ENCODE measurements around the gene RAB6A.

The RAB6A gene

DNA sequence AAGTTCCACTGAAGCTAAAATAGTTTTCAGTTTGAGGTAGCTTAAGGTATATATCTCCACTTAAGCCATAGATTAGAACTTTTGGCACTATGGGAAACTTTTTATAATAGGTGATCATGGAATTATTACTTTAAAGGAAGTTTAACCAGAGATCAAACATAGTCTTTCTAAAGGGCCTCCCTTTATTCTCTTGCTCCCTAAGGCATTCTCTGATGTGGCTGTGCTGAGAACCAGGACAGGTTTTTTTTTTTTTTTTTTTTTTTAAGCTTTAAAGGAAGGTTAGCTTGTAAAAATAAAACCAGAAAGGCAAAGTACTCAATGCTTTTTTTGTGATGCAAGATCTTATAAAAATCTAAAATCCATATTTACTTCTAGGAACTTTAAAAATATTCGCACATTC, 23.9 kb upstream of the RAB6A start:
- H3K79me2 ChIP-seq (ENCODE audit: control insufficient read depth, low read length), result peaks cover 29% of the 10 kb centered on the region
- TF ChIP-seq, protein P1, sequence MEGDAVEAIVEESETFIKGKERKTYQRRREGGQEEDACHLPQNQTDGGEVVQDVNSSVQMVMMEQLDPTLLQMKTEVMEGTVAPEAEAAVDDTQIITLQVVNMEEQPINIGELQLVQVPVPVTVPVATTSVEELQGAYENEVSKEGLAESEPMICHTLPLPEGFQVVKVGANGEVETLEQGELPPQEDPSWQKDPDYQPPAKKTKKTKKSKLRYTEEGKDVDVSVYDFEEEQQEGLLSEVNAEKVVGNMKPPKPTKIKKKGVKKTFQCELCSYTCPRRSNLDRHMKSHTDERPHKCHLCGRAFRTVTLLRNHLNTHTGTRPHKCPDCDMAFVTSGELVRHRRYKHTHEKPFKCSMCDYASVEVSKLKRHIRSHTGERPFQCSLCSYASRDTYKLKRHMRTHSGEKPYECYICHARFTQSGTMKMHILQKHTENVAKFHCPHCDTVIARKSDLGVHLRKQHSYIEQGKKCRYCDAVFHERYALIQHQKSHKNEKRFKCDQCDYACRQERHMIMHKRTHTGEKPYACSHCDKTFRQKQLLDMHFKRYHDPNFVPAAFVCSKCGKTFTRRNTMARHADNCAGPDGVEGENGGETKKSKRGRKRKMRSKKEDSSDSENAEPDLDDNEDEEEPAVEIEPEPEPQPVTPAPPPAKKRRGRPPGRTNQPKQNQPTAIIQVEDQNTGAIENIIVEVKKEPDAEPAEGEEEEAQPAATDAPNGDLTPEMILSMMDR (IDR thresholded peaks at IDR 0.05; ENCODE audit: low read depth, low read length, poor library complexity, severe bottlenecking), result no peak
- TF ChIP-seq EZH2phosphoT487 (IDR thresholded peaks at IDR 0.05; ENCODE audit: borderline replicate concordance, low read length), result no peak
- peaks cover 20% of the 10 kb centered on the region for H3F3A ChIP-seq (ENCODE audit: control insufficient read depth, insufficient read depth)
- H3K4me2 ChIP-seq (ENCODE audit: low read length), result no peak overlapping the region
- H3K27me3 ChIP-seq (ENCODE audit: control insufficient read depth, low read length), result no peaks in the 10 kb centered on the region
- no peak overlapping the region for H3K4me3 ChIP-seq (ENCODE audit: low read length)
- H4K20me1 ChIP-seq (ENCODE audit: control insufficient read depth, insufficient read depth, low read depth, low read length), result no peaks in the 10 kb centered on the region
- H3K9me3 ChIP-seq (ENCODE audit: control insufficient read depth, insufficient read depth, low read length), result no peaks in the 10 kb centered on the region
- H3K27ac ChIP-seq (ENCODE audit: low read depth, low read length), result no peak overlapping the region
- peaks cover 10% of the 10 kb centered on the region for H3K36me3 ChIP-seq (ENCODE audit: control insufficient read depth, low read length)
- no peaks in the 10 kb centered on the region for H3K9me2 ChIP-seq (replicated peaks; ENCODE audit: control insufficient read depth, low read length)
- H3K4me1 ChIP-seq (ENCODE audit: control insufficient read depth, low read length), result peaks cover 26% of the 10 kb centered on the region

DNA sequence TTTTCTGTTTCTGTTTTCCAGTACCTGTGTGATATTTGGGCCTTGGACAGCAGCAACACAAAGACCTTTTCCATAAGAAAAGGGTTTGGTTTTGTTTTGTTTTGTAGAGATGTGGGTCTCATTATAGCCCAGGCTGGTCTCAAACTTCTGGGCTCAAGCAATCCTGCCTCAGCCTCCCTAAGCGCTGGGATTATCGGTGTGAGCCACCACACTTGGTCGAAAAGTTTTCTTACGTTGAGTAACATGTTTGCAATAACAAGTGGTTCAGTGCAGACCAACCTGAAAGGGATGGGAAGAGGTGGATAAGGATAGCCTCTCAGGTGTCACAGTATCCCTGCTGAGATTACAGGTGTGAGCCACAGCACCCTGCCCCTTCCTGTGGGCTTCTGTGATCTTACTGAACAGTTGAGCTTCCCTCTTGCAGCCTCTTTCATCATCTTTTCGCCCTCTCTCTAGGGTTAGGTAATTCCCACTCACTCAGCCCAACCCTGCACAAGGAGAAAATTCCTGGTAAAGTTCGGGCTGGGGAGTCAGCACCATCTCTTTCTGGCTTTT, 23.3 kb upstream of the RAB6A start:
- no peak overlapping the region for H3K27ac ChIP-seq (ENCODE audit: low read depth, low read length)

DNA sequence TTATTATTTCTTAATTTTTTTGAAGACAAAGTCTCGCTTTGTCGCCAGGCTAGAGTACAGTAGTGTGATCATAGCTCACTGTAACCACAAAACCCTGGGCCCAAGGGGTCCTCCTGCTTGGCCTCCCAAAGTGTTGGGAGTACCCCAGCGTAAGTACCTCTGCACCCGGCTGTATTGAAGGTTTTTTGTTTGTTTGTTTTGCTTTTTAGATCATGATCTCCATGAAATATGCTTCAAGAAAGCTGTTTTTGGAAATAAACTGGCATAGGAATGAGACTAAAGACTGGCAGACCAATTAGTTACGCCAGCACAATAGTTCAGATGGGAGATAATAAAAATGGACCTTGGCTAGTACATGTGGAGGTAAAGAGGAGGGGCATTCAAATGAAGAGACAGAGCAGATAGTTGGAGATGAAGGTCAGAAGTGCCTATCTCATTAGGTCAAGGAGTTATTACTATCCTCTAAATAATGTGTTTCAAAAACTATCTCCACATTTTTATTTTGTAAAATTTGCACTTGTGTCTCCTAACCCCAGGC, 22.7 kb upstream of the RAB6A start:
- TF ChIP-seq EZH2phosphoT487 (IDR thresholded peaks at IDR 0.05; ENCODE audit: borderline replicate concordance, low read length), result no peak
- TF ChIP-seq, protein P1 (IDR thresholded peaks at IDR 0.05; ENCODE audit: low read depth, low read length, poor library complexity, severe bottlenecking), result no peak
- Histone ChIP-seq H3F3A (ENCODE audit: control insufficient read depth, insufficient read depth) (peaks cover 18% of the 10 kb centered on the region), H3K9me3 (ENCODE audit: control insufficient read depth, insufficient read depth, low read length) (no peaks in the 10 kb centered on the region), H4K20me1 (ENCODE audit: control insufficient read depth, insufficient read depth, low read depth, low read length) (no peaks in the 10 kb centered on the region), H3K4me1 (ENCODE audit: control insufficient read depth, low read length) (peaks cover 23% of the 10 kb centered on the region), H3K4me2 (ENCODE audit: low read length) (no peak overlapping the region), H3K79me2 (ENCODE audit: control insufficient read depth, low read length) (peaks cover 17% of the 10 kb centered on the region), H3K9me2 (replicated peaks; ENCODE audit: control insufficient read depth, low read length) (no peaks in the 10 kb centered on the region), H3K27me3 (ENCODE audit: control insufficient read depth, low read length) (no peaks in the 10 kb centered on the region), H3K27ac (ENCODE audit: low read depth, low read length) (no peak overlapping the region), H3K36me3 (ENCODE audit: control insufficient read depth, low read length) (no peaks in the 10 kb centered on the region; the same call in 1 of the 2 replicates), H3K4me3 (ENCODE audit: low read length) (no peak overlapping the region)

More for the DNA sequence above, 23.3 kb upstream of the RAB6A start:
- no peak overlapping the region for H3K4me3 ChIP-seq (ENCODE audit: low read length)
- H3K4me1 ChIP-seq (ENCODE audit: control insufficient read depth, low read length), result peaks cover 21% of the 10 kb centered on the region
- peaks cover 4% of the 10 kb centered on the region for H3K36me3 ChIP-seq (ENCODE audit: control insufficient read depth, low read length)
- H3K27me3 ChIP-seq (ENCODE audit: control insufficient read depth, low read length), result no peaks in the 10 kb centered on the region
- TF ChIP-seq EZH2phosphoT487 (IDR thresholded peaks at IDR 0.05; ENCODE audit: borderline replicate concordance, low read length), result no peak
- TF ChIP-seq, protein P1 (IDR thresholded peaks at IDR 0.05; ENCODE audit: low read depth, low read length, poor library complexity, severe bottlenecking), result no peak
- H3F3A ChIP-seq (ENCODE audit: control insufficient read depth, insufficient read depth), result peaks cover 18% of the 10 kb centered on the region
- H3K9me2 ChIP-seq (replicated peaks; ENCODE audit: control insufficient read depth, low read length), result no peaks in the 10 kb centered on the region
- no peaks in the 10 kb centered on the region for H3K9me3 ChIP-seq (ENCODE audit: control insufficient read depth, insufficient read depth, low read length)
- no peaks in the 10 kb centered on the region for H4K20me1 ChIP-seq (ENCODE audit: control insufficient read depth, insufficient read depth, low read depth, low read length)
- no peak overlapping the region for H3K4me2 ChIP-seq (ENCODE audit: low read length)
- H3K79me2 ChIP-seq (ENCODE audit: control insufficient read depth, low read length), result peaks cover 23% of the 10 kb centered on the region
